Ovary (tissue), 3 donors: ENCODE data around the gene TRIM33.

ENCODE experiments used
- CTCF ChIP-seq, 3 donors: fragments of 450-650 bp in 2 of 3; fragments of 200-600 bp in 1 of 3; IDR thresholded peaks; one replicate each; pipeline versions ENCODE4 v1.5.1 to v1.8.0; 2016 to 2022; ENCODE audit warnings: antibody characterized with exemption in 3 of 3, mild to moderate bottlenecking in 1 of 3
- POLR2A ChIP-seq: fragments of 450-650 bp; IDR thresholded peaks from one replicate; pipeline ENCODE4 v1.6.1; 2017; ENCODE audit warnings: antibody characterized with exemption, mild to moderate bottlenecking, moderate library complexity
- donor health status: DM: no; HTN: no; CAD: no.

- no peak for TF ChIP-seq CTCF (IDR thresholded peaks at IDR 0.05)
- no peak for TF ChIP-seq POLR2A
These were observed 20.7 kb downstream of the TRIM33 start for GRCh38 chr1:114490274-114490693.
